HCEC 1CT (cell line): ENCODE results near the gene PKD1L1.
"Not testable (repeated sequence)": the region's sequence is repeated elsewhere in the genome, so short reads cannot be mapped to it uniquely, and the experiment has no call there.

ENCODE experiments used
- DNase-seq: peaks from one replicate; pipeline ENCODE4 v3.0.0-alpha.2; 2017

Gene PKD1L1, protein sequence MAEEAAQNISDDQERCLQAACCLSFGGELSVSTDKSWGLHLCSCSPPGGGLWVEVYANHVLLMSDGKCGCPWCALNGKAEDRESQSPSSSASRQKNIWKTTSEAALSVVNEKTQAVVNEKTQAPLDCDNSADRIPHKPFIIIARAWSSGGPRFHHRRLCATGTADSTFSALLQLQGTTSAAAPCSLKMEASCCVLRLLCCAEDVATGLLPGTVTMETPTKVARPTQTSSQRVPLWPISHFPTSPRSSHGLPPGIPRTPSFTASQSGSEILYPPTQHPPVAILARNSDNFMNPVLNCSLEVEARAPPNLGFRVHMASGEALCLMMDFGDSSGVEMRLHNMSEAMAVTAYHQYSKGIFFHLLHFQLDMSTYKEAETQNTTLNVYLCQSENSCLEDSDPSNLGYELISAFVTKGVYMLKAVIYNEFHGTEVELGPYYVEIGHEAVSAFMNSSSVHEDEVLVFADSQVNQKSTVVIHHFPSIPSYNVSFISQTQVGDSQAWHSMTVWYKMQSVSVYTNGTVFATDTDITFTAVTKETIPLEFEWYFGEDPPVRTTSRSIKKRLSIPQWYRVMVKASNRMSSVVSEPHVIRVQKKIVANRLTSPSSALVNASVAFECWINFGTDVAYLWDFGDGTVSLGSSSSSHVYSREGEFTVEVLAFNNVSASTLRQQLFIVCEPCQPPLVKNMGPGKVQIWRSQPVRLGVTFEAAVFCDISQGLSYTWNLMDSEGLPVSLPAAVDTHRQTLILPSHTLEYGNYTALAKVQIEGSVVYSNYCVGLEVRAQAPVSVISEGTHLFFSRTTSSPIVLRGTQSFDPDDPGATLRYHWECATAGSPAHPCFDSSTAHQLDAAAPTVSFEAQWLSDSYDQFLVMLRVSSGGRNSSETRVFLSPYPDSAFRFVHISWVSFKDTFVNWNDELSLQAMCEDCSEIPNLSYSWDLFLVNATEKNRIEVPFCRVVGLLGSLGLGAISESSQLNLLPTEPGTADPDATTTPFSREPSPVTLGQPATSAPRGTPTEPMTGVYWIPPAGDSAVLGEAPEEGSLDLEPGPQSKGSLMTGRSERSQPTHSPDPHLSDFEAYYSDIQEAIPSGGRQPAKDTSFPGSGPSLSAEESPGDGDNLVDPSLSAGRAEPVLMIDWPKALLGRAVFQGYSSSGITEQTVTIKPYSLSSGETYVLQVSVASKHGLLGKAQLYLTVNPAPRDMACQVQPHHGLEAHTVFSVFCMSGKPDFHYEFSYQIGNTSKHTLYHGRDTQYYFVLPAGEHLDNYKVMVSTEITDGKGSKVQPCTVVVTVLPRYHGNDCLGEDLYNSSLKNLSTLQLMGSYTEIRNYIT (N-terminal part only)

DNA sequence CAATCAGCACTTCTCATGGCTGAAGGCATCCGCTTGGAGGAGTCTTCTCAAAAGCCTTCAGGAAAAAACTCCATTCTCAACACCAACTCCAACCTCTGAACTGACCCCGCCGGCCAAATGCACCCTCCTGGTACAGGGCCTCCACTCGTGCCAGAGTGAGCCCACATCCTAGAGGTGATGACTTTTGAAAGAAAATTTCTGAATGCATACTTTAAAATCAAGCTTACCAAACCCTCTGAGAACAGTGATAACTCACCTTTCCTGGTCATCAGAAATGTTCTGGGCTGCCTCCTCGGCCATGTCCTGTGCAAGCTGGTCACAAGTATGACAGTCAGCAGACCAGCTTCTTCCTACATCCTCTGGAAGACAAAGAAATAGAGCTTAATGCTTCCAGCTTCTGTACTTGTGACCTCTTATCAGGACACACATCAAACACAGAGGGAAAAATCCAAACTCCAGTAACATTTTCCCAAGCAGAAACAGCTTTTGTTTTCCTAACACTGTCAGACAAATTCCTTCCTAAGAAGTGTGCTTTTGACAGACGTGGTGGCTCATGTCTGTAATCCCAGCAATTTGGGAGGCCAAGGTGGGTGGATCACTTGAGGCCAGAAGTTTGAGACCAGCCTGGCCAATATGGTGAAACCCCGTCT lies at the start of gene PKD1L1:
PKD1L1 (minus strand) TSS at position 326 of the 650 bp plus-strand sequence; CDS start at position 300, 26 bp downstream.
- DNase-seq: no peak

DNA sequence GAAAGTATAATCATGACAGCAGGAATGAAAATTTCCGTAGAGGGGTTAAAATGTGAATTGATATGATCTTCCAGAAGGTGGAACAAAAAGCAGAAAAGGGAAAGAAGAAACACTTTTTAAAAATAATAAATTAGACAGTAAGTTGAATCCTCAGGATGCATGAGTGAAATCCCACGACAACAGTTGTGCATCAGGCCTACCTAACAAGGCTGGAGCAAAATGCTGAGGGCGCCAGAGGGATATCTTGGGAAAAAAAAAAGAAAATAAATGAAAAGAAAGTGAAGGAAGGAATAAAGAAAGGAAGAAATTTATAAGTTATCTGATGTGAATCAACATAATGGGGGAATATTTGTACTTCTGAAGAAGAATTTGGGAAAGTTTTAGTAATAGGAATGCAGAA lies 44.2 kb upstream of the PKD1L1 start:
- DNase-seq: no peak

DNA sequence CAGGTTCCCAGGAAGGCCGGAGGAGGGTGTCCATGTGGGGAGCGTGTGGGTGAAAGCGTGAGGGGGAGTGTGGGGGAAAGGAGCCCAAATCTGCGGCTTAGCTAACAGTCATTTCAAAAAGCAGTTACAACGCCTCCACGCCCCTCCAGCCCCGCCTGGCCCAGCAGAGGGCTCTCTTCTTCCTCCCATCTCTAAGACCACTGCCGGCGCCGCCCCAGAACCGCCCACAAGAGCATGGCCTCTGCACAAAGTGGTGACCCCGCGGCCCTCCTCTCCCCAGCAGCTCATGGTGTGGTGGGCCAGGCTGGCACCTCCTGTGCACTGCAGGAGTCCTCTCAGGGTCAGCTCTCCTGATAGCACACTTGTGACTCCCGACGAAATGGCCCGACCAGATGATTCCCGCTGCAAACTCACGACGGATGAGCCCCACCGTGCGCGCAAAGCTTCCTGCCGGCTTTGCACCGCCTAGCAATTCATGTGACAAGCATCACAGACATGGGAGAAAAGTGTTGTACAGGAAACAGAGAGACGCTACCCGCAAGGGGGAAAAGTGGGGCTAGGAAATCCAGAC lies 43.6 kb upstream of the PKD1L1 start:
- DNase-seq: peak; percentile 84

DNA sequence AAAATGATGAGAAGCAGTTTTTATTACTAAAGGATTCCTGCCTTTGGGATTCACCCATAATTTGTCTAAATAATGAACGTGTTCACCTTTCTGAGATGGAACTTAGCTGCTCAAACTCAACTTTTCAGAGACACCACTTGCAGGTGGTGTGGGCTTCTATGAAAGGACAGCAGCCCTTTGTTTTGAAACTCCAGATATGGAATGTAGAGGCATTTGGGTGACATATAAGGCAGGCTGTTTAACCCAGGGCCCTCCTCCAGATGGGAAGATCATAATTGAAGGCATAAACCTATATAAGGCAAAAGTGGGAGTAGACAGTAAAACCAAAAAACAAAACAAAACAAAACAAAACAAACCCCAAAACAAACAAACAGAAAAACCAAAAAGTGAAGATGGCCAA lies 43.0 kb upstream of the PKD1L1 start:
- DNase-seq: no peak

DNA sequence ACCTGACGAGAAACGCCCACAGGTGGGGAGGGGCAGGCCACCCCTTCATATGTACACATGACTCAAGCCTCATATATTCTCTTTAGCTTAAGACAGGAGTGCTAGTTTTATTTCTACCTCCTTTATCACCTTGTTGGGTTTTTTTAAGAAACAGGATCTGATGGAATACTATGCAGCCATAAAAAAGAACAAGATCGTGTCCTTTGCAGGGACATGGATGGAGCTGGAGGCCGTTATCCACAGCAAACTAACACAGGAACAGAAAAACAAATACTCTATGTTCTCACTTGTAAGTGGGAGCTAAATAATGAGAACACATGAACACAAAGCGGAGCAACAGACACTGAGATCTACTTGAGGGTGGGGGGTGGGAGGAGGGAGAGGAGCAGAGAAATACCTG lies 42.3 kb upstream of the PKD1L1 start:
- DNase-seq: no peak

DNA sequence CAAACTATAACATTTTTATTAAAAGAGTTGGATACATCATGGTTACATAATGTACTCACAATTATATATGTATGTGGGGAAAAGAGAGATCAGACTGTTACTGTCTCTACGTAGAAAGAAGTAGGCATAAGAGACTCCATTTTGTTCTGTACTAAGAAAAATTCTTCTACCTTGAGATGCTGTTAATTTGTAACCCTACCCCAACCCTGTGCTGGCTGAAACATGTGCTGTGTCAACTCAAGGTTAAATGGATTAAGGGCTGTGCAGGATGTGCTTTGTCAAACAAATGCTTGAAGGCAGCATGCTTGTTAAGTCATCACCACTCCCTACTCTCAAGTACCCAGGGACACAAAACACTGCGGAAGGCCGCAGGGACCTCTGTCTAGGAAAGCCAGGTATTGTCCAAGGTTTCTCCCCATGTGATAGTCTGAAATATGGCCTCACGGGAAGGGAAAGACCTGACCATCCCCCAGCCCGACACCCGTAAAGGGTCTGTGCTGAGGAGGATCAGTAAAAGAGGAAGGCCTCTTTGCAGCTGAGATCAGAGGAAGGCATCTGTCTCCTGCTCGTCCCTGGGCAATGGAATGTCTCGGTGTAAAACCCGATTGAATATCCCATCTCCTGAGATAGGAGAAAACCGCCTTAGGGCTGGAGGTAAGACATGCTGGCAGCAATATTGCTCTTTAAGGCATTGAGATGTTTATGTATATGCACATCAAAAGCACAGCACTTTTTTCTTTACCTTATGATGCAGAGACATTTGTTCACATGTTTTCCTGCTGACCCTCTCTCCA lies 41.5 kb upstream of the PKD1L1 start:
- DNase-seq: not testable (repeated sequence)

DNA sequence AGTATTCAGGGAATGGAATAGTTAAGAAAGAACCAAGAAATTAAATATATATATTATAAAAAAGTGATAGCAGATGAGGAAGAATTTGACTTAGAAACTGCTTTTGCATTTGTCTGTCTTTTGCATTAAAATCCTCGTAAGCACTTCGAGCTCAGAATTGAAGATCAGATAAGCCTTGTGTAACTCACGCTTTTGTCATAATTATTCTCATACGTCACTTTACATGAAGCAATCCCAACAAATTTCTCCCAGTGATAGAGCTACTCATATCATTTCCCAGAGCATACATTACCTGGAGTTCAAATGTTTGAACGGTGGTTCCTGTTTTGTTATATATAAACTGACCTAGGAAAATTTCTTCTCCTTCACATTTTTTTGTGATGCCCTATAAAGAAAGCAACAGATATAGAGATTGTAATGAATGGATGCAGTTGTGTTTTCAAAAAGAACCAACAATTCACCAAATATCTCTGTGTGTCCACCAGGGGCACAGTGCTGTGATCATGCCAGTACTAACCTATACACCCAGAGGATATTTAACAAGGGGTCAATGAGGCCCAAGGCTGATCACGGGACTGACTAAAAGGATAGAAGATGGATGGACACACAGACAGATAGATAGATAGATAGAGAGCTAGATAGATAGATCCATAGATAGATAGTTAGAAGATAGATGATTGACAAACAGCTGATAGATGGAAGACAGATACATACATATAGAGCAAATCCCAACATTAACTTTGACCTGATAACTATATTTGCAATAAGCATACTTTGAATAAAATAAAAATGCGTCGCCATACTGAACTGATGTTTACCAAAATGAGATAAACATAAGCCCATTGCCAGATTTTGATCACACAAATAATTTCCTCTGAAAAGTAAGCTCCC lies 40.5 kb upstream of the PKD1L1 start:
- peak; percentile 35 for DNase-seq

DNA sequence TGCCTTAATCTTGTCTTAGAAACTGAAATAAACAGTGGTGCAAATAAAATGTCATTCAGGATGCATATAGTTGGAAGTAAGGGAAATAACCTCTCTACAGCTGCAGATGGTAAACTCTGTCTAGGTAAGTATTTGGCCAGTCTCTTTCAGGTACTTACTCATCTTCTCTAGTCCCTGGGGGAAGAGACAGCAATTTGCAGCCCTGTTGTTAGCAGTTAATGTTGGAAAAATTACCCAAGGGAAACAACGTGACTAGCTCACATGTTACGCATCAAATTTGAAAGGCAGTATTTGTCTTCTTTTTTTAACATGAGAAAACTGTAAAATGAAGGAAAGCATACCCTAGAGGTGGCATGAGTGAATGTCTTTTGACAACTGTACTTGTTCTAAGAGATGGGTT lies 34.3 kb upstream of the PKD1L1 start:
- no peak for DNase-seq

DNA sequence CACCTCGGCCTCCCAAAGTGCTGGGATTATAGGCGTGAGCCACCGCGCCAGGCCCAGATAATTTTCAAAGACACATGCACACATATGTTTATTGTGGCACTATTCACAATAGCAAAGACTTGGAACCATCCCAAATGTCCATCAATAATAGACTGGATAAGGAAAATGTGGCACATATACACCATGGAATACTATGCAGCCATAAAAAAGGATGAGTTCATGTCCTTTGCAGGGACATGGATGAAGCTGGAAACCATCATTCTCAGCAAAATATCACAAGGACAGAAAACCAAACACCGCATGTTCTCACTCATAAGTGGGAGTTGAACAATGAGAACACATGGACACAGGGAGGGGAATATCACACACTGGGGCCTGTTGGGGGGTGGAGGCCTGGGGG lies 32.4 kb upstream of the PKD1L1 start:
- not testable (repeated sequence) for DNase-seq

DNA sequence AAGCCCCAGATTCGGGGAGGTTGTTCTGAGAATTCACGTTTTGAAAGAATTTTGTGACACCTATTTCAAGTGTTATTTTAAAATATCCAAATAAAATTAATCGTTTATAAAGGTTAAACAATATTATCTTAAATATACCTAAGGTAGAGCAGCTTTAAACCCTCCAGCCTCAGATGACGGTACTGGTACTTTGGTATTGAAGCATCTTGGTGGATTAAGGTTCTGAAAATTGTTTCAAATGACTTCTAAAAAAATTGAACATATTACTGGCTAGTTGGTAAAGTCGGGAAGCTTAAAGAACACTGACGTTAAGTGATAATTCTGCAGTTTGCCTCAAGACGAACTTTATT lies 31.5 kb upstream of the PKD1L1 start:
- no peak for DNase-seq

DNA sequence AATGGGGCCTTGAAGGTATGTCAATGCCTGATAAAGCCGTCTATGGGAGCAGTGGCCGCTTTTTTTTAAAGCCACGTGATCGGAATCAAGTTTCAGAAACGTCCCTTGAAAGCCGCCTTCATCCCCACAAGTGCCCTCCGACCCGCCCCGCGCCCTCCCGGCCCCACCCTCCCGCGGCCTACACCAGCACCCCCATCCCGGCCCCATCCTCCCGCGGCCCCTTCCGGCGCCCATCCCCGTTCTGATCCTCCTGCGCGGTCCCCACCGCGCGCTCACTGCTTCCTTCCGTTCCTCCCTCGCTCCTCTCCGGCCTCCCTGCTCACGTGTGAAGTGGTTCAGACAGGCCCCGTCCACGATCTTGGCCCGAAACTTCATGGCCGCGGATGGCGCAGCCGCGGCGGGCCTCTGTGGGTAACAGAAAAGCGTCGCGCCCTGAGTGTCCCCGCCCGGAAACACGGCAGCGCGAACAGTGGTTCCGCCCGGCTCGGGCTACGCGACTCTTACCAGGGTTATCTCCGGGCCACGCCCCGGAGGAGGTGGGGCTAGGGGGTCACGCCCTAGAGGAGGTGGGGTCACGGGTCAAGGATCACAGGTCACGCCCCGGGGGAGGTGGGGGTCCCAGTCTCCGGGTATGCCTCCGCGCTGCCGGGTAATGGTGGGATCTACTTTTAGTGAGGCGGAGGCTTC lies 31.0 kb upstream of the PKD1L1 start, which contains the start of gene HUS1:
HUS1 (minus strand) TSS at position 471 of the 687 bp plus-strand sequence; CDS start at position 375, 96 bp downstream.
- peak; percentile 91 for DNase-seq

DNA sequence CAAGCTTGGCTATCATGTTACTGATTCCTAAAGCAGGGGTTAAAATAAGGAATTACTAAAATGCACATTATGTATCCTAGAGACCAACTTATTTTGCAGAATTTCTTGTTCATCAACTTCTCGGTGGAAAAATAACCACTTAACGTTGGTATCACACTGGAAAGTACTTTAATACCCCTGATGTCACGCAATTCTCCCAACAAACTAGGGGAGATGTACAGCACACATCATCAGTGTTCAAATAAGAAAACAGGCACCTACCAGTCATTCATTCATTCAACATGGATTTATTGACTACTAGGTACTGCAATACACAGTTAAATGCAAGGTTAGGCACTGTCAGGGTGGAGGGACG lies 30.5 kb upstream of the PKD1L1 start:
- no peak for DNase-seq

DNA sequence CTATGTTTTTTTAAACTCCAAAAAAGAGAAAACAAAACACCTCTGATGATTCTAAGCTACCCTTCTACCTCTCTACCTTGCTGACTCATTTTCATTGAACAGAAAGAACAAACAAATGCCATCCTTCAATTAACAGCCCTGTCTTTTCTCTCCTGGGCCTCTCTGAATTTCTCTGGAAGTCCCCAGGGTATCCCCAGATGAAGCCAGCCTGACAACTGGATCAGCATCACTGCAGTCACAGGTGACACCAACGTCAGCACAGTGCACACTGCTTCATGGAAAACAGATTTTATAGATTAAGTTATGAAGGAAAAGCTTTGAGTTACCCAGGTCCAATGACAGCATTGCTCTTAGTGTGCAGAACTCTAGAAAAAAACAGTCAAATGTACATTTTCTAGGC lies 25.5 kb upstream of the PKD1L1 start:
- no peak for DNase-seq

DNA sequence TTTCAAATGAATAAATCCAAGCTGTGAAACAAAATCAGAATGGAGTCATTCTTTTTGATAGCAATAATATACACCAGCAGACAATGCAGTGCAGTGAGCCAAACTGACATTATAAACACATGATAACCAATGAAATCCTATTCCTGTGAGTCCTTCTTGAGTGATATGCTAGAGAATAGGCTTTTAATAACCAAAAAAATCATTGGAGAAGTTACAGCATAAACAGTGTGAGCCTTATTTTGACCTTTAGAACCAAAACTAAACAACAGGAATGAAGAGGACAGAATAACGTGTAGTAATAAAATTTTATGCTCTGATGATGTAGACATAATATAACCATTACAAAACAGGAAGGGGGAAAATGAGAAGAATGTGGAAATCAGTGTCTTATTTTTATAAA lies 22.5 kb upstream of the PKD1L1 start:
- peak; percentile 45 for DNase-seq

DNA sequence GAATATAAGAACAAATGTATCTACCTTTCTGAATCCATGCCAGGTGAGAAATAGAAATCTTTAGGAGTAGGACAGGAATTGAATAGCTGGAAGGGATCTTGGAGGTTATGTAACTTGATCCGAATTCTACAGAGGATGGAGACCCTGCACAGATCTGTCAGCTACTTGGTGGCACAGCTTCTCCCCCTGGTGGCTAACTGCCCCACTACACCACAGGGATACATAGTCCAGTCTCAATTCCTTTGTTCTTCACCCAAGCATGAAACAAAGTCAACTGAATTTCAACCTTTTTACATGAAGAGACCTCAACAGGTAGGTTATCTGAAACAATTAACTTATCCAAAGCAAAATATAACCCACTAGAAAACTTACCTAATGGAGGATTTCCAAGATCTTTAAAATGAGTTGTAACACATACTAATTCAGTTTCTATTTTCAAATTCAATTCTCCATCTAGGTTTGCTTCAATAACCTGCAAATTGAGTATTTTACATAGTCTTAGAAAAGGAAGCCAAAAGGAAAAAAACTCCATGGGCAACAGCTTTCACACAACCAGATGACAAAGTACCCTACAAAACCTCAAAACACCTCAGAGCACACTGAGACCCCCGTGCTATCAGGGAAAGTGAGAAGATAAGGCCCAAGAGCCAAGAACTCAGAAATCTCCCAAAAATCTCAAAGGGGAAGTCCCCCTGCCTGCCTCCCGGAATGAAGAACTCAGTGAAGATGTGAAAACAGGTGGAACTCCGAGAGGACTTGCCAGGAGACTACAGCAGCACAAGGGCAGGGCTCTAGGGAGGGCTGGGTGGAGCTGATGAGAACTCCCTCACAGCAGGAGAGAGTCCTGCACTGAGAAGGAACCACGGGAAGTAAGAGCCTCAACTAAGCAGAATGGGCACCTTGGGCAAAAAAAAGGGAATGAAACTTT lies 20.8 kb upstream of the PKD1L1 start:
- DNase-seq: peak; percentile 45

DNA sequence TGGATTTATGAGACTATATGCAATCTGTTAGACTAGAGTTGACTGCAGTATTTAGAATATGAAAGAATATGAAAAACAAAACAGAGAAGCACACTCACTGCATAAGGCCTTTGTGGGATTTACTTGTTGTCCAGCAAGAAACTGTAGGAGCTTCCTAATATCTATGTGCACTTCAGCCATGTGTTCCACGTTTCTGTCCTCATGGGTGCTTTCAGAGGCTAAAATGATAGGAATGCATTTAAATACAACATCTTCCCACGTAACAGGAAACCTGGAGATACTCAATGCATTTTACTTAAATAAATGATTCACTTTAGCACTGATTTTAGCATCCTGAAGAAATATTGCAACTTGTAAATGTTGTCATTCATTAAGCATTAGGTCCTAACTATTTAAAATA lies 19.4 kb upstream of the PKD1L1 start:
- no peak for DNase-seq

DNA sequence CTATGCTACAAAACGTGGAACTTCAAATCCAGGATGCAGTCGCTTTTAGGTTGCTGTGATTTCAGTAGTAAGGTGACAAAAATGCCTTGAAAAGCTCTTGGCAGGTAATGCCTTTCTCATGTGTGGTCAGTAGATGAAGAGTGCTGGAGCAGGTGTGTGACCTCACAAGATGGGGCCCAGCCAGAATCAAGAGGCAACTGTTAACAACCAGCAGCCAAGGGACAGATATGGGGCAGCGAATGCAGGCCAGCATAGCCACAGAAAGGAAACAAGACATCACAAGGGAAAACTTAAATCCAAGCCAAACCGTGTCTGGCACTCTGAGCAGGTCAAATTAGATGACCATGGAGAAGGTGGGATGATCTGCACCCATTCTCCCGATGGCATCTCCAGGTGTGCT lies 18.9 kb upstream of the PKD1L1 start:
- DNase-seq: no peak

DNA sequence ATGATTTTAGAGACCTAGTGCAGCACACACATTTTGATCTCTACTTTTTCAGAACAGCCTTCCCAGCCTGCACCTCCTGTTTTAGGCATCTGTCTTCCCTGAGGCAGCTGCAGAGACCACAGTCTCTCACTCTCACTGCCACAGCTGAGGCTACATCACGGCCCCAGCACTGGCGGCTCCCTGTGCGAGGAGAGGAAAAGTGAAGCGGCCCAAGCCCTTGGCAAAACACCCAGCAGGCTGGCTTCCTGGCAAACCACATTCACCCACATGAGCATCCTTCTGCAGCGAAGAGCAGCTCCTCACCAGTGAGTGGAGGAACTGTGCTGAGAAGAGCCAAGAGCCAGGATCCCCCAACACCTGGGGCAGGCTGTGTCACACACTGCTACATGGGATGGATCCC lies 17.2 kb upstream of the PKD1L1 start:
- no peak for DNase-seq

DNA sequence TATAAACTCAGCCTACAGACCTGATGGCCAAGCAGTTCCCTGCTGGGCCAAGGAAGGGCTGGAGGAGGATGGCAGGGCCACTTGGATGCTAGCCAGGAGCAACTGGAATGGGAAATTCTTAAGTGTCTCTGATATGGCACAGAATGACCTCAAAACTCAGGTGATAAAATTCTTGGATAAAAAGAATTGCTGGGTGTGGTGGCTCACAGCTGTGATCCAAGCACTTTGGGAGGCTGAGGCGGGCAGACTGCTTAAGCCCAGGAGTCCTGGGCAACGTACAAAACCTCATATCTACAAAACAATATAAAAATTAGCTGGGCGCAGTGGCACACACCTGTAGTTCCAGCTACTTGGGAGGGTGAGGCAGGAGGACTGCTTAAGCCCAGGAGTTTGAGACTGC lies 14.0 kb upstream of the PKD1L1 start:
- DNase-seq: no peak
